WTC11 (cell line): ENCODE results near the gene RMC1.
"Not testable (repeated sequence)": the region's sequence is repeated elsewhere in the genome, so short reads cannot be mapped to it uniquely, and the experiment has no call there.

Experiments used
- CTCF ChIP-seq: fragments of 200-600 bp; IDR thresholded peaks from 2 replicates; pipeline ENCODE4 v1.8.0; 2022; ENCODE audit warnings: antibody characterized with exemption
- NR2C2 ChIP-seq: sonication (generic); formaldehyde crosslinking; IDR thresholded peaks from 2 replicates; pipeline ENCODE4 v1.8.0; 2022; ENCODE audit warnings: mild to moderate bottlenecking, missing genetic modification reagents

GRCh38 chr18:23510923-23511322 lies 7.6 kb downstream of the RMC1 start:
- TF ChIP-seq NR2C2 (CRISPR knock-in tag); CTCF: not testable (repeated sequence)
